K562 (cell line): ENCODE data around the gene POMT2. TPM values are rescaled to one million over a fixed set of nuclear protein-coding genes. Genes with fewer than 3 reads are reported as not detected.

Source experiments
- CEBPZ ChIP-seq: fragments of 150-350 bp; IDR thresholded peaks from 2 replicates; pipeline ENCODE4 v1.6.1; 2014; ENCODE audit warnings: low read depth, mild to moderate bottlenecking, low read length, borderline replicate concordance
- E2F4 ChIP-seq: sonication (generic); formaldehyde crosslinking; IDR thresholded peaks from 2 replicates; pipeline ENCODE4 v1.8.0; 2022; ENCODE audit warnings: mild to moderate bottlenecking, low read depth, missing genetic modification reagents
- FOXK1 ChIP-seq: sonication (generic); formaldehyde crosslinking; IDR thresholded peaks from 2 replicates; pipeline ENCODE4 v1.8.0; 2022; ENCODE audit warnings: missing genetic modification reagents, mild to moderate bottlenecking, borderline replicate concordance
- KAT2B ChIP-seq: IDR thresholded peaks from one replicate; pipeline ENCODE4 v1.6.1; 2012; ENCODE audit warnings: low read depth, mild to moderate bottlenecking, control low read depth, inconsistent platforms, low read length, moderate library complexity
- KLF10 ChIP-seq: fragments of 250-450 bp; sonication (Bioruptor Pico); IDR thresholded peaks from 2 replicates; pipeline ENCODE4 v1.6.1; 2021; ENCODE audit warnings: matching md5 sums
- RAD21 ChIP-seq, 2 experiments: fragments of 250-450 bp in 1 of 2; fragments of 450-650 bp in 1 of 2; sonication (Bioruptor Pico) in 1 of 2; formaldehyde crosslinking in 1 of 2; IDR thresholded peaks in 1 of 2; conservative IDR thresholded peaks in 1 of 2; 2 replicates each; pipeline versions ENCODE4 v1.4.0 to v1.8.0; 2020 to 2022; ENCODE audit warnings: mild to moderate bottlenecking in 2 of 2, moderate library complexity in 1 of 2
- SMC3 ChIP-seq: conservative IDR thresholded peaks from 2 replicates; pipeline ENCODE4 v1.6.1; 2011; ENCODE audit warnings: low read depth, low read length, improper control_type of control experiment; ENCODE audit not compliant: insufficient read depth
- TGIF2 ChIP-seq: sonication (generic); formaldehyde crosslinking; IDR thresholded peaks from 2 replicates; pipeline ENCODE4 v1.8.1; 2022; ENCODE audit warnings: mild to moderate bottlenecking, missing genetic modification reagents, moderate library complexity
- THRB ChIP-seq: fragments of 450-650 bp; formaldehyde crosslinking; conservative IDR thresholded peaks from 2 replicates; pipeline ENCODE4 v1.4.0; 2022; ENCODE audit warnings: mild to moderate bottlenecking, missing genetic modification characterization
- ZBTB43 ChIP-seq: sonication (generic); formaldehyde crosslinking; IDR thresholded peaks from 2 replicates; pipeline ENCODE4 v1.8.0; 2023; ENCODE audit warnings: mild to moderate bottlenecking, missing genetic modification reagents
- ZNF668 ChIP-seq: fragments of 250-450 bp; sonication (Bioruptor Pico); IDR thresholded peaks from 2 replicates; pipeline ENCODE4 v1.8.0; 2022; ENCODE audit warnings: mild to moderate bottlenecking, inconsistent platforms
- polyA plus RNA-seq, 8 experiments: library from polyadenylated mRNA; depleted of rRNA in 4 of 8; stranded (reverse) in 5 of 8; unstranded in 3 of 8; fragments of >200 nt; fragmentation: Nextera tagmentation in 2 of 8; fragmentation: Illumina TruSeq in 1 of 8; extraction: Ambion mirVana in 2 of 8; extraction: Trizol in 1 of 8; gene quantifications; 2 replicates each; pipeline versions ENCODE4 v1.2.1 to v1.2.3, GENCODE V29; 2011 to 2014; ENCODE audit warnings: inconsistent platforms in 1 of 8, missing spikeins in 1 of 8
- total RNA-seq, 7 experiments: library from RNA; depleted of rRNA in 6 of 7; stranded (reverse); fragments of >200 nt in 6 of 7; fragmentation: Illumina TruSeq in 2 of 7; extraction: Trizol in 2 of 7; gene quantifications; 2 replicates each; pipeline versions ENCODE4 v1.2.1 to v1.2.3, GENCODE V29; 2011 to 2021; ENCODE audit warnings: low replicate concordance in 1 of 7

Gene POMT2
- total and polyA plus RNA-seq, 9 of the 15 experiments (the other 6 are each of a cell fraction or from before 2014, with no cell fraction given), result 0.39 to 16.6 (median 7.8) TPM

GRCh38 chr14:77301103-77301502 is 19.6 kb downstream of the POMT2 start (continued):
- peak; percentile 68 for TF ChIP-seq SMC3
- no peak for TF ChIP-seq KLF10 (CRISPR knock-in tag)
- peak; percentile 57 to 71 for TF ChIP-seq RAD21 (CRISPR knock-in tag; conservative IDR thresholded peaks at IDR 0.05 in 1 of 2, IDR thresholded peaks at IDR 0.05 in 1 of 2)
- TF ChIP-seq THRB (CRISPR knock-in tag), result no peak
- TF ChIP-seq ZBTB43 (CRISPR knock-in tag), result no peak
- no peak for TF ChIP-seq ZNF668
- TF ChIP-seq FOXK1 (CRISPR knock-in tag), result 0 out of 2 replicates have a peak, but pooled peaks have one; percentile 23
- no peak for TF ChIP-seq TGIF2 (CRISPR knock-in tag)
- TF ChIP-seq CEBPZ, result no peak
- TF ChIP-seq E2F4 (CRISPR knock-in tag), result no peak
- no peak for TF ChIP-seq KAT2B
